Gastrocnemius medialis (tissue), 4 donors: ENCODE data around the gene ROPN1B. TPM values are rescaled to one million over a fixed set of nuclear protein-coding genes. Genes with fewer than 3 reads are reported as not detected.
"Not testable (repeated sequence)": the region's sequence is repeated elsewhere in the genome, so short reads cannot be mapped to it uniquely, and the experiment has no call there.

Source experiments
- ATAC-seq, 2 donors: fragments of 150-250 bp; one replicate each; pipeline ENCODE4 v1.9.1; 2016
- DNase-seq, 2 donors: peaks; one replicate each; pipeline ENCODE4 v3.0.0-alpha.2; 2019
- H3K27ac ChIP-seq, 4 donors: fragments of 200-600 bp; sonication (generic); 1 replicate in 1 of 4; 2 replicates in 3 of 4; pipeline ENCODE4 v1.5.1; 2016 to 2018; ENCODE audit warnings: mild to moderate bottlenecking in 2 of 4, moderate library complexity in 1 of 4
- H3K27me3 ChIP-seq, 3 donors: fragments of 200-600 bp; sonication (generic) in 2 of 3; 1 replicate in 1 of 3; 2 replicates in 2 of 3; pipeline versions ENCODE4 v1.5.1 to v1.6.0; 2016 to 2019; ENCODE audit warnings: mild to moderate bottlenecking in 1 of 3, moderate library complexity in 1 of 3
- H3K36me3 ChIP-seq, 2 donors: fragments of 200-600 bp; sonication (generic) in 1 of 2; one replicate each; pipeline ENCODE4 v1.5.1; 2017 to 2018
- H3K4me1 ChIP-seq, 2 donors: fragments of 200-600 bp; sonication (generic) in 1 of 2; one replicate each; pipeline ENCODE4 v1.5.1; 2016 to 2017; ENCODE audit warnings: mild to moderate bottlenecking in 2 of 2
- H3K4me3 ChIP-seq, 4 donors: fragments of 200-600 bp; sonication (generic) in 3 of 4; 1 replicate in 1 of 4; 2 replicates in 3 of 4; pipeline ENCODE4 v1.5.1; 2016 to 2019; ENCODE audit warnings: mild to moderate bottlenecking in 2 of 4
- H3K9me3 ChIP-seq, 3 donors: fragments of 200-600 bp; sonication (generic) in 2 of 3; 1 replicate in 1 of 3; 2 replicates in 2 of 3; pipeline ENCODE4 v1.5.1; 2016 to 2019
- CTCF ChIP-seq, 5 experiments: fragments of 450-650 bp in 3 of 5; fragments of 200-600 bp in 2 of 5; sonication (generic) in 2 of 5; IDR thresholded peaks in 4 of 5; conservative IDR thresholded peaks in 1 of 5; 1 replicate in 4 of 5; 2 replicates in 1 of 5; pipeline ENCODE4 v1.5.1; 2016 to 2019; ENCODE audit warnings: antibody characterized with exemption in 5 of 5, mild to moderate bottlenecking in 3 of 5, moderate library complexity in 3 of 5
- POLR2A ChIP-seq, 2 donors: fragments of 450-650 bp; IDR thresholded peaks; one replicate each; pipeline ENCODE4 v1.6.1; 2017; ENCODE audit warnings: antibody characterized with exemption in 2 of 2, mild to moderate bottlenecking in 2 of 2, moderate library complexity in 2 of 2
- in situ Hi-C, 4 donors: fragments of 200-750 bp; cut with MboI; loops; one replicate each; pipeline versions ENCODE4 v1.15.0 to v1.8.0; 2017; ENCODE audit warnings: low sequenced_read_pairs in 4 of 4
- intact Hi-C: fragments of 100-400 bp; cut with DNase I; formaldehyde crosslinking; loops from one replicate; pipeline ENCODE4 v1.15.1; 2023; ENCODE audit warnings: low total_unique reads
- total RNA-seq, 4 donors: library from RNA; depleted of rRNA; stranded (reverse); fragments of >200 nt; gene quantifications; one replicate each; pipeline versions ENCODE4 v1.1.0 to v1.2.3, GENCODE V29; 2016

ROPN1B gene
- total RNA-seq, 4 donors from 2014 or later = 0.66 to 1.3 TPM; not detected in 2

GRCh38 chr3:125990253-125990970 is 21.4 kb downstream of the ROPN1B start:
- peak; percentile 81 to 87 for DNase-seq
- Histone ChIP-seq H3K4me3 (peak overlapping the region; percentile 67 to 83 (median 74)), H3K27me3 (no peaks in the 10 kb centered on the region), H3K9me3 (no peaks in the 10 kb centered on the region), H3K4me1 (peaks cover 7 to 8% of the 10 kb centered on the region in 2 donors), H3K27ac (peak overlapping the region; percentile 81 to 88 (median 84)), H3K36me3 (no peaks in the 10 kb centered on the region)
- intact Hi-C loops (loop anchor here (10.0 kb wide), 1 partner anchor 94 kb away; the partner anchor contains the start of gene SLC41A3), in situ Hi-C loops (no loop called here)
- peak; percentile 97 to 99 for ATAC-seq
- TF ChIP-seq POLR2A (IDR thresholded peaks at IDR 0.05) = peak; percentile 55 to 56
- TF ChIP-seq CTCF (IDR thresholded peaks at IDR 0.05 in 4 of 5, conservative IDR thresholded peaks at IDR 0.05 in 1 of 5) = no peak

DNA sequence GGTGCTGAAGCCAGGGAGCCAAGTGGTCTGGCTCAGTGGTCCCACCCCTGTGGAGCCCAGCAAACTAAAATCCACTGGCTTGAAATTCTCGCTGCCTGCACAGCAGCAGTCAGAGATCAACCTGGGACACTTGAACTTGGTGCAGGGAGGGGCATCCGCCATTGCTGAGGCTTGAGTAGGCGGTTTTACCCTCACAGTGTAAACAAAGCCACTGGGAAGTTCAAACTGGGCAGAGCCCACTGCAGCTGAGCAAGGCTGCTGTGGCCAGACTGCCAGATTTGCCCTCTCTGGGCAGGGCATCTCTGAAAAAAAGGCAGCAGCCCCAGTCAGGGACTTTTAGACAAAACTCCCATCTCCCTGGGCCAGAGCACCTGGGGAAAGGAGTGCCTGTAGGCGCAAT is 27.8 kb downstream of the ROPN1B start:
- H3K4me1 ChIP-seq, H3K27me3 ChIP-seq, H3K4me3 ChIP-seq, H3K27ac ChIP-seq, H3K9me3 ChIP-seq, in situ Hi-C loops, H3K36me3 ChIP-seq, ATAC-seq, DNase-seq: not testable (repeated sequence)
- intact Hi-C loops = loop anchor here (10.0 kb wide), 1 partner anchor 88 kb away; the partner anchor contains the start of gene SLC41A3

DNA sequence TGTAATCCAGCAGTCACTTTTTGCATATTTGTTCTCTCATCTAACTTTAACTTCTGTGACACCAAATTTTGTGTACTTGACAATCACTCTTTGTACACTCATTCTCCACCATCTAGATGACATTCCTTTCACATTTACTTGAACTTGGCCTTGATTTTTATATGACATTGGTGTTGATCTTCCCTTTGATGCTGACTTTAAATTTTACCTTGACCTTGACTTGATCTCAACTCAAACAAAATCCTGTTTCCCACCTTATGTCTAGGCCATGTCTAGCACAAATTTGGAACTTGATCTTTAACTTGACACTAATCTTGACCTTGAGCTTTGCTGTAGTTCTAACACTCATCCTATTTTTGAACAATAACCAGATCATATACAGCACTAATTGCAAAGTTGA is 33.2 kb downstream of the ROPN1B start:
- in situ Hi-C loops = no loop called here
- Histone ChIP-seq H3K36me3 (peaks cover 0 to 9% of the 10 kb centered on the region in 2 donors), H3K4me3 (no peak overlapping the region), H3K9me3 (no peaks in the 10 kb centered on the region), H3K27me3 (no peaks in the 10 kb centered on the region), H3K4me1 (peaks cover 5 to 10% of the 10 kb centered on the region in 2 donors), H3K27ac (no peak overlapping the region)
- ATAC-seq (no peak), DNase-seq (no peak)
- TF ChIP-seq CTCF (IDR thresholded peaks at IDR 0.05 in 4 of 5, conservative IDR thresholded peaks at IDR 0.05 in 1 of 5) (no peak), POLR2A (IDR thresholded peaks at IDR 0.05) (no peak)
- intact Hi-C loops = no loop called here

DNA sequence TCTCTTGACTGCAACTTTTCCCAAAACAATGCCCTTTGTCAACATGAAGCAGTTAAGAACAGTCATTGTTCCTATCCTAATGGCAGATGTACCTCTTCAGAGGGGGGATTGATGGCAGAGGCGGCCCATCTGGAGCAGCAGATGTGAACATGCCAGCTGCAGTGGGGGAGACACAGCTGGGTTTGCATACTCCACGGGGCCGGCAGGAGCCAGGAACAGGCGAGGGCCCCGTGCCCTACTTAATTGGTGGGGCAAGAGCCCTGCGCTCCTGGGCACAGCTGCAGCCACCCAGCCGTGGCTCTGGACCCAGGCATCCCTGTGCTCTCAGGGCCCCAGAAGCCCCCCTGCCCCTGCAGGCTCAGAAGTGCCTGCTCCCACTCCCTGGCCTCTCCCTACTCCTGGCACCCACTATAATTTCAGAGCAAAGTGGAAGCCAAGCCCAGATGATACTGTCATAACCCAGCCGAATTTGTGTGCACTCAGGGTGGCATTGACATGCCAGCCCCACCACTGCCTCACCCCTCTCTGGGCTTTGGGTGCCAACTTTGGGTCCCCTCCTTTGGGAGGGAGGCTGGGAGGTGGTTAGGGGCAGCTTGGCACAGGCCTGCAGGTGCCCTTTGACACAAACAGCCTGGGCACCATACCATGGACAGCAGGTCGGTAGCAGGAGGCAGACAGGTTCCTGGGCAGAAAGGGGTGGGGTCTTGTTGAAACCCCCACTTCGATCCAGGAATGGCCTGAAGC is 34.6 kb downstream of the ROPN1B start:
- Histone ChIP-seq H3K27me3 (no peaks in the 10 kb centered on the region), H3K4me3 (no peak overlapping the region), H3K9me3 (no peaks in the 10 kb centered on the region), H3K27ac (no peak overlapping the region), H3K4me1 (peaks cover 5 to 10% of the 10 kb centered on the region in 2 donors), H3K36me3 (peaks cover 0 to 20% of the 10 kb centered on the region in 2 donors)
- intact Hi-C loops (no loop called here), in situ Hi-C loops (no loop called here)
- TF ChIP-seq CTCF (IDR thresholded peaks at IDR 0.05 in 4 of 5, conservative IDR thresholded peaks at IDR 0.05 in 1 of 5) (no peak), POLR2A (IDR thresholded peaks at IDR 0.05) (no peak)
- ATAC-seq = no peak
- DNase-seq = no peak

GRCh38 chr3:126004217-126004616 is 35.2 kb downstream of the ROPN1B start:
- Histone ChIP-seq H3K36me3 (peaks cover 0 to 26% of the 10 kb centered on the region in 2 donors), H3K27ac (no peak overlapping the region), H3K27me3 (no peaks in the 10 kb centered on the region), H3K4me1 (peaks cover 5 to 10% of the 10 kb centered on the region in 2 donors), H3K4me3 (no peak overlapping the region), H3K9me3 (no peaks in the 10 kb centered on the region)
- DNase-seq (no peak), ATAC-seq (no peak)
- TF ChIP-seq POLR2A (IDR thresholded peaks at IDR 0.05) (no peak), CTCF (IDR thresholded peaks at IDR 0.05 in 4 of 5, conservative IDR thresholded peaks at IDR 0.05 in 1 of 5) (no peak)
- intact Hi-C loops (no loop called here), in situ Hi-C loops (no loop called here)
